ENCODE measurements around the gene TTC3.
A peak's percentile ranks its signal among the peaks of the same experiment; 100 is the strongest.
"Not testable (repeated sequence)": the region's sequence is repeated elsewhere in the genome, so short reads cannot be mapped to it uniquely, and the experiment has no call there.

Gene TTC3

DNA sequence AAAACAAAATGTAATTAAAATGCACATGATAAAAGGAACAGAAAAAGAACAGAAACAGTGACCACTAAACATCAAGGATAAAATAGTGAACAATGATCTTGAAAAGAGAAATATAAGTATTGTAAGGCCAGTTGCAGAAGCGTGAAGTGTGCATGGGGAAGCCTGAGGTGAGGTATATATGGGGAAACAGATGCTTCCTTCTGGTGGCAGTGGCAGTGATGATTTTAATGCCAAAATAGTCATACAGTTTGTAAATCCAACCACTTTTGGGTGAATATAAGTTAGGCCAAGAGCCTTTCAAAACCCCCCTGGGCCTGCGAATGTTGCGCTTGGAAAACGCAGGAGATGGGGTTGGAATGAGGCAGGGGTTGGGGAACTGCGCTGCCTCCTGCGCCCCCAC is 27.3 kb downstream of the TTC3 start:
- no peak for ATAC-seq

DNA sequence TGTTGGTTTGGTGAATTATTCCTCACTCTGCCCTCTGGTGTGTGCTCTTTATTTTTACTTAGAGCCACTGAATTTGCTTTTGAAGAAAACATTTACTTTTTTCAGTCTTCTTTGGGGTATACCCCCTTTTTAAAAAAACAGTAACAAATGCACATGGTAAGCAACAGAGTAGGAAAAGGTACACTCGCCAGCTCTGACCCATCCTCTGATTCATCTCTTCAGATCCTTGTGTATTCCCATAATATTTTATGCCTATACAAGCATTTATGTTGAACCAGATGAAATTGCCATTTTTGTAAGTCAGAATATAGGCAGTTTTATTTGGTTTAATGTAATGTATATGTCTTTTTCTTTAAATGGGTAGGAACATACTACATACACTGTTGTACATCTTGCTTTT is 28.3 kb downstream of the TTC3 start:
- ATAC-seq = no peak

DNA sequence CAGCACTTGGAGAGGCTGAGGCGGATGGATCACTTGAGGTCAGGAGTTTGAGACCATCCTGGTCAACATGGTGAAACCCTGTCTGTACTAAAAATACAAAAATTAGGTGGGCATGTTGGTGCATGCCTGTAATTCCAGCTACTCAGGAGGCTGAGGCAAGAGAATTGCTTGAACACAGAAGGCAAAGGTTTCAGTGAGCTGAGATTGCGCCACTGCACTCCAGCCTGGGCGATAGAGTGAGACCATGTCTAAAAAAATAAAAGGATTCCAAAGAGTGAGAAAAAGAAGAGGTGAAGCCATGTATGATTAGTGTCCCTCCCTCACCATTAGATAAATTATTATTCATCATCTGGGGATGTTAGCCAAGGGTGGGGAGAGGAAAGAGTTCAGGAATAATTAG is 29.7 kb downstream of the TTC3 start:
- ATAC-seq = not testable (repeated sequence)

DNA sequence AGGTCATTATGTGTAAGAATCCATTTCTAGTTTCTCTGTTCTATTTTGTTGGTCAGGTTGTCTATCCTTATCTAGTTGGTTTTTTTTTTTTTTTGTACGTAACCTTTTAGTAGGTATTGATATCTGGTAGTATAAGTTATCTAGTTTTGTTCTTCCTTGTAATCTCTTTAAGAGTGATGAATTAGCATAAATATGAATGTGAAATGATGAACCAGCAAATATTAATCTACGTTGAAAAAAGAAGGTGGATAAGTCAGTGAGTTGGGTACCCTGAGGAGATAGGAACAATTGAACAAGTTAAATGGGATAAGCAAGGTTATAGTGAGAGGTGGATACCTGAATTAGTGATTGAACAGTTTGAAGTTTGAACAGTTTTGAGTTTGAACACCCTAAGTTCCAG is 33.9 kb downstream of the TTC3 start:
- no peak for ATAC-seq

DNA sequence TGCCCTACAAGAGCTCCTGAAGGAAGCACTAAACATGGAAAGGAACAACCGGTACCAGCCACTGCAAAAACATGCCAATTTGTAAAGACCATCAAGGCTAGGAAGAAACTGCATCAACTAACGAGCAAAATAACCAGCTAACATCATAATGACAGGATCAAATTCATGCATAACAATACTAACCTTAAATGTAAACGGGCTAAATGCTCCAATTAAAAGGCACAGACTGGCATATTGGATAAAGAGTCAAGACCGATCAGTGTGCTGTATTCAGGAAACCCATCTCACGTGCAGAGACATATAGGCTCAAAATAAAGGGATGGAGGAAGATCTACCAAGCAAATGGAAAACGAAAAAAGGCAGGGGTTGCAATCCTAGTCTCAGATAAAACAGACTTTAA is 38.0 kb downstream of the TTC3 start:
- ATAC-seq = not testable (repeated sequence)

DNA sequence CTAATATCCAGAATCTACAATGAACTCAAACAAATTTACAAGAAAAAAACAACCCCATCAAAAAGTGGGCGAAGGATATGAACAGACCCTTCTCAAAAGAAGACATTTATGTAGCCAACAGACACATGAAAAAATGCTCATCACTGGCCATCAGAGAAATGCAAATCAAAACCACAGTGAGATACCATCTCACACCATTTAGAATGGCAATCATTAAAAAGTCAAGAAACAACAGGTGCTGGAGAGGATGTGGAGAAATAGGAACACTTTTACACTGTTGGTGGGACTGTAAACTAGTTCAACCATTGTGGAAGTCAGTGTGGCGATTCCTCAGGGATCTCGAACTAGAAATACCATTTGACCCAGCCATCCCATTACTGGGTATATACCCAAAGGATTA is 41.2 kb downstream of the TTC3 start:
- not testable (repeated sequence) for ATAC-seq

DNA sequence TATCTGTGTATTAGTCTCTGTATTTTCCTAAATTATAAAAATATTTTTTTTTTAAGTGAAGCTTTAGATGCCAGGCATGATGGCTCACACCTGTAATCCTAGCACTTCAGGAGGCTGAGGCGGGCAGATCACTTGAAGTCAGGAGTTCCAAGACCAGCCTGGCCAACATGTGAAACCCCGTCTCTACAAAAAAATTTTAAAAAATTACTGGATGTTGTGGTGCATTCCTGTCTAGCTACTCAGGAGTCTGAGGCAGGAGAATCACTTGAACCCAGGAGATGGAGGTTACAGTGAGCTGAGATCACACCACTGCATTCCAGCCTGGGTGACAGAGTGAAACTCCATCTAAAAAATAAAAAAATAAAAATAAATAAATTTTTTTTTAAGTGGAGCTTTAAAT is 43.4 kb downstream of the TTC3 start:
- ATAC-seq = not testable (repeated sequence)

DNA sequence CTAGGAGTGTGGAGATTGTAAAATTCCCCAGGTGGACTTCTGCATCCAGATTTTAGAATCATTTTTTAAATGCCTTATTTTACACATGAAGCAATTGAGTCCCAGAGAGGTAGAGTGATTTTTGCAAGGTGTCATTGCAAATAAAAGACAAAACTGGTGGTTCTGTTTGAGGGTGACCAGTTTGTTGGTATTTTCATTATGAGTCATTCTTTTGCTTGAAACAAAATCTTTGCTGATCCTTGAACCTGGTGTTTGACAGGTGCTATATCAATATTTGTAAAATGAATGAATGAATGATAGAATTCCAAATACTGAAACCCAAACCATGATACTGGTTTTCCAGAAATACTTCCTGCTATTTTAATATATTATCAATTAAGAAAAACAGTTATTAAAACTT is 44.1 kb downstream of the TTC3 start:
- no peak for ATAC-seq

DNA sequence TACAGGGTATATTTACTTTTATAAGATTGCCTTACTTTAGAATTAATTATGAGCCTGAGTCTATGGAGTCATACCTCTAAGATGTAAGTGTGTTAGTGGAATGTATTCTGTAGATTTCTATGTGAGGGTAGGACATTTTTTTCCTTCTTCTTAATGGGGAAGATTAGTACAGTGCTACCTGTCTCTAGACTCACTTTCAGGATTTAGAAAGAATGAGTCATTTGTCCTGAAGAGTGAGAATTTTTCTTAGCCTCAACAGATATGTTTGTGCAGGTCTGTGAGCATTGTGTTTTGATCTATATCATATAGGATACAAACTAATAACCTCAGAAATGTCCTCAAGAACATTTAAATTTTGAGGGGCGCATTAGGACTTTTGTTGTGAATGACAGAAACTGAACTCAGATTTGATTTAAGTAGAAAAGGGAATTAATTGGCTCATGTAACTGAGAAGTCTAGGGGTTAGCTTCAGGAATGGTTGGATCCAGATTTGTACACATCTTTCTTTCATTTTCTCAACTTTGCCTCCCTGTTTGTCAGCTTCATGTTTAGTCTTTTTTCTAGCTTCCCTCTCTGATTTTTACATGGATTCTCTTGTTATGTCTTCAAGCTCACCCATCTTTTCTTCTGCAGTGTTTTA is 45.3 kb downstream of the TTC3 start:
- no peak for ATAC-seq

DNA sequence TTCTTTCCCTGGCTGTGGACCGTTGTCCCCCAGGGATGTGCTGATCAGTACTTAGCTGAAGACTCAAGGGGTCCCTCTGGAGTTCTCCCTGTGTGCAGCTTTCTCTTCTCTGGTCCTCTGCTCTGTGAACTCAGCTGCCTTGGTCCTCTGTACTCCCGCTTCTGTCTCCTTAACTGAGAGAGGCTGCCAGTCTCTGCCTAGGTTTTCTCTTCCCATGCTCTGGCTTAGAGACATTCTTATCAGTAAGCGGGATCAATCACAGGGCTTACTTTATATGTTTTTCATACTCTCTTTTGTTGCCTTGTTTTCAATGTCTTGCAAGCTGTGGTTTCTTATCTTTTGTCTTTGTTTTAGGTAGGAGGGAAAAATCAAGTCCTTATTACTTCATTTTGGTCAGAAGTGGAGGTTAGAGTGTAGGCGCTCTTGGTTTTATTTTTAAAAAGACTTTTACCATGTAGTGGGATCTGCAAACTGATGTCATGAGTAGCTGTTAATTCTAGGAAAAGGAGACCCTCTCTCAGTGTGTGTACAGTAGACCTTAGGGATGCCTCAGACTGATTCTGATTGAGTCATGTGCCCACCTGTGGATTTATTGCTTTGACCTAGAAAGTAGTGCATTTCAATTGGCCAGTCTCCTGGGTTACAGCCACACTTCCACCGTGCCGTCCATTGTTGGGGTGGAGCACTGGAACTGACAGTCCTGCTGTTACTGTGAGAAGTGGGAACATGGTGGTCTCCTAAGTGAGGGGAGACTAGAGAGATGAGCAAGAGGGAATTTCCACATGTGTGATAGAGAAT is 46.6 kb downstream of the TTC3 start:
- ATAC-seq = peak; percentile 41 to 49

DNA sequence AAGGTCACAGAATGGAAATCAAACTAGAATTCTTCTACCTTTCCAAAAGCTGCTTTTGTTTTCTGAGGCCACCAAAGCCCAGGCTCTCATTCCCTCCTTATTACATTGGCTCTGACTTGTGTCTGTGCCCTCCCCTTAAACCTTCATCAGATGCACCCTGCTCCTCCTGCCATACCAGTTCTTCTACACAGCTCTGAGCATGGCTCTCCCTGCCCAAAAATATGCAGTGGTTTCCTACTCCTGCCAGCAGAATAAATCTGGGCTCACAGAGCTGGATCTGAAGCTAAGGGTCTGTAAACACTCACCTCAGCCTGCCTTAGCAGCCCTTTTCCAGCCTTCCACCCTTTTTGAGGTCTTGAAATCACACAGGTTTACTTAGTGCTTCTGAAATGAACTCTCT is 55.0 kb downstream of the TTC3 start:
- ATAC-seq = no peak

DNA sequence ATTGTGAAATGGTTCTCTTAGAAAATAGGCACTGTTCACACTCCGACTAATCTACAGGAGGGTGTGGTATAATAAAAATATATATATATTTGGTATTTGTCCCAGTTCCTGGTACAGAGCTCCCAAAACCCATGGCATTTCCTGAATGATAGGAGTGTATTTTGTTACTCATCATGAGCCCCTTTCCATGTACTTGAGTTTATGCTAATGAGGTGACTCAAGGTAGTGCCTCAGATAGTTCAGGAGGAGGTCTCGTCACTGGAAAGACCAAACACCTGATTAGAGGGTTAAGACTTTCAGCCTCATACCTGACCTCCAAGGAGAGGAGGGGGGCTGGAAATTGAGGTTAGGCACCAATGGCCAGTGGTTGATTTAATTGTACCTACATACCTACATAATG is 57.9 kb downstream of the TTC3 start:
- no peak for ATAC-seq

DNA sequence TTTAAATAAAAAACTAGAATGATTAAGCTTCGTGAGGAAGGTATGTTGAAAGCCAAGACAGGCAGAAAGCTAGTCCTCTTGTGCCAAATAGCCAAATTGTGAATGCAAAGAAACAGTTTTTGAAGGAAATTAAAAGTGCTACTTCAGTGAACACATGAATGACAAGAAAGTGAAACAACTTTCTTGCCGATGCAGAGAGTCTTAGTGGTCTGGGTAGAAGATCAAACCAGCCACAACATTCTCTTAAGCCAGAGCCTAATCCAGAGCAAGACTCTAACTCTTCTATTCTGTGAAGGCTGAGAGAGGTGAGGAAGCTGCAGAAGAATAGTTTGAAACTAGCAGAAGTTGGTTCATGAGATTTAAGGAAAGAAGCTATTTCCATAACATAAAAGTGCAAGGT is 63.2 kb downstream of the TTC3 start:
- ATAC-seq = peak in 1 of 2 donors; percentile 17

DNA sequence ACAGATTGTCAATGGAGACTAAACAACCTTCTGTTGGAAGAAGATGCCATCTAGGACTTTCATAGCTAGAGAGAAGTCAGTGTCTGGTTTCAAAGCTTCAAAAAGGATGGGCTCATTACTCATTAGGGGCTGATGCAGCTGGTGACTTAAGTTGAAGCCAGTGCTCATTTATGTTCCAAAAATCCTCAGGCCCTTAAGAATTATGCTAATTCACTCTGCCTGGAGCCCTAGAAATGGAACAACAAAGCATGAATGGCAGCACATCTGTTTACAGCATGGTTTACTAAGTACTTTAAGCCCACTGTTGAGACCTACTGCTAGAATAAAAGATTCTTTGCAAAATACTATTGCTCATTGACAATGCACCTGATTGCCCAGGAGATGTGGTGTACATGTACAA is 63.7 kb downstream of the TTC3 start:
- ATAC-seq = no peak

DNA sequence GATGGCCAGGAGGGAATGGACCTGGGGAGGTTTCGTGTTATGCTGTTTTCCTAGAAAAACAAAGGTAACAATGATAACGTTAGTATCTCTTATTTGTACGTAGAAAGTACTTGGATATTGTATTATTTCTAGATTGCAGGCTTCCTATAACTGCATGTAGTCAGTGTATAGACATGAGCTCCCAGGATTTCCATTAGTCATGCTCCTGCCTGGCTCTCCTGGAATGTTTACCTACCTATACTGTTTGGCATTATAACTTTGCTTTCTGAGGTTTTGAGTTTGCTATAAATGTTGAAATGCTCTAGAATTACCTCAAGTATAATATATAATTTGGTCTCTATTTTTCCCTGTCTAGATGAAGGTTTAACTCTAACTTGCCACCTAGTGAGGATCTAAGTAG is 66.1 kb downstream of the TTC3 start:
- ATAC-seq = no peak

DNA sequence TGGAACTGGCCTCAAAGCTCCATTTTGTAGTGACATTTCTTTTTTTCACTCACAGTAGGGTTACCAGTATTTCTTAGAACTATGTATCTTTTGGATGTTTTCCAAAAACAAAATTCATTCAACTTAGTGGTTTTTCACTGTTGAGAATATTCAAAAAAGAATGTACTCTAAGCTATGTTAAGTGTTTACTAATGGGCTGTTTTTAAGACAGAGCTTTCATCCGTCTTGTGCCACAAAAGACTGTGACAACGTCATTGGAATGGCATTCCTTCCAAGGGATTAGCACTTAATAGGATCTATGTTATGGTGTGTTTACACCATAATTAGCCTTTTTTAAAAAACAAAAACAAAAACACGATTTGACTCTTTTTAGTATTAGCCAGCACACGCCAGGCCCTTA is 66.8 kb downstream of the TTC3 start:
- no peak for ATAC-seq

DNA sequence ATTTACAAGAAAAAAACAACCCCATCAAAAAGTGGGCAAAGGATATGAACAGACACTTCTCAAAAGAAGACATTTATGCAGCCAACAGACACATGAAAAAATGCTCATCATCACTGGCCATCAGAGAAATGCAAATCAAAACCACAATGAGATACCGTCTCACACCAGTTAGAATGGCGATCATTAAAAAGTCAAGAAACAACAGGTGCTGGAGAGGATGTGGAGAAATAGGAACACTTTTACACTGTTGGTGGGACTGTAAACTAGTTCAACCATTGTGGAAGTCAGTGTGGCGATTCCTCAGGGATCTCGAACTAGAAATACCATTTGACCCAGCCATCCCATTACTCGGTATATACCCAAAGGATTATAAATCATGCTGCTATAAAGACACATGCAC is 70.3 kb downstream of the TTC3 start:
- ATAC-seq = not testable (repeated sequence)

DNA sequence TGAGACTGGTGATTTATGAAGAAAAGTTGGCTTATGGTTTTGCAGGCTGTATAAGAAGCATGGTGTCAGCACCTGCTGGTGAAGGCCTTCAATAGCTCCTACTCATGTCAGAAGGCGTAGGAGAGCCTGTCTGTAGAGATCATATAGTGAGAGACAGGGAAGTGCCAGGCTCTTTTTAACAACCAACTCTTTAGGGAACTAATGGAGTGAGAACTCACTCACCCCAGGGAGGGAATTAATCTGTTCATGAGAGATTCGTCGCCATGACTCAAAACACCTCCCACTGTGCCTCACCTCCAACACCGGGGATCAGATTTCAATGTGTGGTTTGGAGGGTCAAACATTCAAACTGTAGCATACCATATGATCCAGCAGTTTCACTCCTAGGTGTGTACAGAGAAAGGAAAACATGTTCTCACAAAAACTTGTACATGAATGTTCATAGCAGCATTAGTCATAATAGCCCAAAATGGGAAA is 72.6 kb downstream of the TTC3 start:
- ATAC-seq = no peak

DNA sequence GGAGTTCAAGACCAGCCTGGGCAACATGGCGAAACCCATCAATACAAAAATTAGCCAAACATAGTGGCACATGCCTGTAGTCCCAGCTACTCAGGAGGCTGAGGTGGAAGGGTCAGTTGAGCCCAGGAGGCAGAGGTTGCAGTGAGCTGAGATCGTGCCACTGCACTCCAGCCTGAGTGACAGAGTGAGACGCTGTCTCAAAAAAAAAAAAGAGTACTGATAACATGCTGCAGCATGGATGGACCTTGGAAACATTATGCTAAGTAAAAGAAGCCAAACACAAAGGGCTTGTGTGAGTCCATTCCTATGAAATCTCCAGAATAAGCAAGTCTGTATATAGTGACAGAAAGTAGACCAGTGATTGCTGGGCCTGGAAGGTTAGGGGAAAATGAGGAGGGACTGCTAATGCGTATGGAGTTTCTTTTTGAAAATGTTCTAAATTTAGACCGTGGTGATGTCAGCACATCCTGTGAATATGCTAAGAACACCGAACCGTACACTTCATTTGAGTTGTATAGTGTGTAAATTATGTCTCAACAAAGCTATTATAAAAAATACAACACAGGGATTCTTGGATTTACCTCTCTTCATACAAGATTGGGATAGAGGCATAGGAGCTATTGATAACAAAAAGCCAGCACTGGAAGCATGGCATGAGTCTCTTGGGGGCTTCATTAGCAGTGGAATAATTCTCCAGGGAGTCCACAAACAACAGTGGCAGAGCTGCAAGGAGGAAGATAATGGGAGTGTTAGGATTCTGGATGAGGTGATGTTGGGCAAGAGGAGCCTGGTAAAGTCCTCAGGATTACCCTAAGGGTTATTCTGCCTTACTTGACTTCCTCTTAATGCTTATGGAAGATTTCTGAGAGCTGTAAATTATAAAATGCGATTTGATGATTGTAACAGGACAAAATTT is 73.5 kb downstream of the TTC3 start:
- ATAC-seq = no peak

DNA sequence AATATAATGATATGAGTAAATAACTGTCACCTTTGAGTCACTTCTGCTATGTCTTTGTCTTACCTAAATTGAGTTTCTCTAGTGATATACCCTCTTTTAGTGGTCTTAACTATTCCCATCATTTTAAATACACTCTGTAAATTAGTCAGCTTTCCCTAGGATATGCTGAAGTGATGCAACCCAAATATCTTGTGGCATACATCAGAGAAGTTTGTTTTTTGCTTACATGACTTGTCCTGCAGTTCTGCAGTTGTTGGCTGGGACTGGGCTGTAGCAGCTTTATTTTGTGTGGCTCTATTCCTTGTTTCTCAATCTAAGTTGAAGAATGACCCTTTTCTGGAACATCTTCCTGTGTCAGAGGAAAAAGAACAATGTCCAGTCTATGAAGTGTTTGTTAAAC is 76.4 kb downstream of the TTC3 start:
- ATAC-seq = no peak

DNA sequence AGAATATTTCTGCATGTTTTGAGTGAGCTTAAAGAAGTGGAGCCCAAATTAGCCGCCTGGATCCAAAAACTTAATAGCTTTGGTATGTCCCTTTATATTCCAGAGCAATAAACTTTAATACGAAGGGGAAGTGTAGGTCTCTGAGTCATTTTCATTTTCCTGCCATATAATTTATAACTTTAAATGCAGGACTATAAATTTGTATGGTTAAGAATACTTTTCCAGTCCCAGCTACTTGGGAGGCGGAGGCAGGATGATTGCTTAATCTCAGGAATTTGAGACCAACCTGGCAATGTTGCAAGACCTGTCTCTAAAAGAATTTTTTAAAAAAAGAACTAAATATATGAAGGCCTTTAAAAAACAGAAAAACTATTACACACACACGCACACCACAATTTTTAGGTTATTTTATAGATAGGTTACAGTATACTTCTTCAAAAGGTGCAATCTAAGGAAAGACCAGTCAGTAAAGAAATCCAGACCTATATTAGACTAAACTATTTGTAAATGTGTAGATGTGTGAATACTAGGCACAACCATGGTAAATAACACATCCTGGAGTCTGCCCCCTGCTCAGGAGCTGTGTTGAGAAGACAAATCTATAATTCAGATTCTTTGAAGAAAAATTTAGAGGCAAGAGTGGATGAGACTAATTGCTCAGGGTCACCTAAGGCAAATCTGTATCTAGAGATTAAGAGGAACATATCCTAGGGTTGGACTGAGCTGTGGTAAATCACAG is 80.3 kb downstream of the TTC3 start:
- no peak for ATAC-seq

DNA sequence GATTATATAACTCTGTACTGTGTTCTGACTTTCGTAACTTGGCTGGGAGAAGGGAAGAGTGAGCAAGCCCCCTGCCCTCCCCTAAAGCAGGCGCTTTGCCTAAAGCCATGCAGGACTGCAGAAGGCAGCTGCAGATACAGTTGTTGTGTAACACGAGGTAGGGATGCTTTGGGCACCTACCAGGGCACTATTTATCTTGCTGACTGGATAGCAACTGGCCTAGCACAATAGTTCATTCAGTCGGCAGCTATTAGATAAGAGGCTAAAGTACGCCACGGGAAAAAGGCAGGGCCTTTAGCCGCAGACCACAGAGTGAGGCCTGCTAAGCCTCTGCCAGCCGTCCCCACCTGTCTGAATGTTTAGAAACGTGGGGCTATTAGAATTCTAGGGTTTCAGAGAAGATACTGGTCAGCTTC is 80.9 kb downstream of the TTC3 start:
- no peak for ATAC-seq

DNA sequence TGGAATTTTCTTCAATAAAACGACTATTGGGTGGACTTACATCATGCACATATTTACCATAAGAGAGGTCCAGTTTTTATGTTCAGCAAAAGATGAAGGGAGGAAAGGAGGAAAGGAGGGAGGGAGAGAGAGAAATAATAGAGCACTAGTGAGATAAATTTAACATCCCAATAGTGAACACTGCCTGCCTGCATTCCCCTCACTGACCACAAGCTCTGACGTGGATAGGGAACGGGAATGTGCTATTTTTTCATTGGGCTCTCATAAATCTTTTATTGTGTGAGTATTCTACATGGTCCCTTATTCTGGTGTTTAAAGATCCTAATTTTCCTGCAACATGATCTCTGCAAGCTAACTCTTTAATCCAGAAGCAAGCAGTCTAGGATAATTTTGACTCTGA is 82.1 kb downstream of the TTC3 start:
- no peak for ATAC-seq
